Measurements from ENCODE around the gene ADAM12. TPM values are rescaled to one million over a fixed set of nuclear protein-coding genes. Genes with fewer than 3 reads are reported as not detected.

Gene ADAM12
- total RNA-seq, 4 donors from 2014 or later = under 0.01 to 1.3 (median 1.0) TPM

- TF ChIP-seq POLR2A (IDR thresholded peaks at IDR 0.05; ENCODE audit: low read depth) (no peak), EP300 (IDR thresholded peaks at IDR 0.05) (no peak), CTCF (IDR thresholded peaks at IDR 0.05) (no peak), POLR2AphosphoS5 (IDR thresholded peaks at IDR 0.05) (no peak)
- no peak for DNase-seq (ENCODE audit: extremely low spot score)
- Histone ChIP-seq H3K4me1 (no peaks in the 10 kb centered on the region), H3K9me3 (peaks cover 0 to 11% (median 6%) of the 10 kb centered on the region in 4 donors), H3K27ac (replicated peaks in 1 of 4) (no peak overlapping the region), H3K36me3 (no peaks in the 10 kb centered on the region), H3K4me3 (no peak overlapping the region), H3K27me3 (peaks cover 0 to 2% (median 0%) of the 10 kb centered on the region in 4 donors)
- intact Hi-C loops (cut with DNase I) = no loop called here
- WGBS = 78% methylated on average over 4 of the region's 4 CpGs
Measured at GRCh38 chr10:126417220-126417825, 29.0 kb upstream of the ADAM12 start.

- intact Hi-C loops (cut with DNase I) = no loop called here
- no peak overlapping the region for H3K4me3 ChIP-seq
- H3K9me3 ChIP-seq = no peaks in the 10 kb centered on the region
- H3K36me3 ChIP-seq = no peaks in the 10 kb centered on the region
- no peaks in the 10 kb centered on the region for H3K4me1 ChIP-seq
- TF ChIP-seq EP300 (IDR thresholded peaks at IDR 0.05) (no peak), POLR2AphosphoS5 (IDR thresholded peaks at IDR 0.05) (no peak), POLR2A (IDR thresholded peaks at IDR 0.05; ENCODE audit: low read depth) (no peak), CTCF (IDR thresholded peaks at IDR 0.05) (no peak)
- no peak for DNase-seq (ENCODE audit: extremely low spot score)
- peaks cover 0 to 8% (median 0%) of the 10 kb centered on the region in 4 donors for H3K27me3 ChIP-seq
- no peak overlapping the region for H3K27ac ChIP-seq (replicated peaks in 1 of 4)
- WGBS = 66% methylated on average over 6 of the region's 6 CpGs
Measured at GRCh38 chr10:126409821-126410220, 21.5 kb upstream of the ADAM12 start.

DNA sequence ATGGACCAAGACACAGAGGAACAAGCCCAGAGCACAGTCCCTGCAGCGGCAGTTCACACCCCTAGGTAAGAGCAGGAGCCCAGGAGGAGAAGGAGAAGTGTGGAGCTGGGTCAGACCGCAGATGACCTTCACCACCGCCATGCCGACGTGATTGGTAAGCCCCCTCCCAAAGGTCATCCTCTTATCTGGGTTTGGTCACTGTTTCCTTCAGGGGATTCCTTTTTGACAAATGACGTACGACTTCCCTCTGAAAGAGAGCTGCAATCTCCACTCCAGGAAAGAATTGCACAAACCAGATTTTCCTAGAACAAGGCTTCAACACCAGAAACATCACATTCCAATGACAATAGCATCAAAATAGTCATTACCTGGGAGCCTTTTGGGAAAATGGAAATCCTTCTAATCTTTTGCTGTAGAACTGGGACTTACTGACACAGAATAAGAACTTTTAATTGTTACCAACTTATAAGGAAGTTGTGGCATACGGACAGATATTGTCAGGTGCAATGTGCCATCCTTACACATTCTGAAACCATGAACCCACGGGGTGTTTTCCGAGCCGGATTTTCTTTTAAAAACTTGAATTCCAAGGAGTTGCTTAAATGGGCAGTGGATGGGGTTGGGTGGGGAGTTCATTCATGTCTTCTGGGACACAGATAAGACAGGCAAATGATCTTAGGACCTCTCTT is 20.8 kb upstream of the ADAM12 start:
- 51% methylated on average over 11 of the region's 11 CpGs for WGBS
- Histone ChIP-seq H3K36me3 (no peaks in the 10 kb centered on the region), H3K4me1 (no peaks in the 10 kb centered on the region), H3K4me3 (no peak overlapping the region), H3K9me3 (no peaks in the 10 kb centered on the region), H3K27ac (replicated peaks in 1 of 4) (no peak overlapping the region), H3K27me3 (peaks cover 0 to 8% (median 0%) of the 10 kb centered on the region in 4 donors)
- DNase-seq (ENCODE audit: extremely low spot score) = no peak
- intact Hi-C loops (cut with DNase I) = no loop called here
- TF ChIP-seq POLR2AphosphoS5 (IDR thresholded peaks at IDR 0.05) (no peak), POLR2A (IDR thresholded peaks at IDR 0.05; ENCODE audit: low read depth) (no peak), CTCF (IDR thresholded peaks at IDR 0.05) (no peak), EP300 (IDR thresholded peaks at IDR 0.05) (no peak)

GRCh38 chr10:126407831-126408230 is 19.6 kb upstream of the ADAM12 start:
- H3K4me3 ChIP-seq = no peak overlapping the region
- no peaks in the 10 kb centered on the region for H3K36me3 ChIP-seq
- H3K4me1 ChIP-seq = no peaks in the 10 kb centered on the region
- DNase-seq (ENCODE audit: extremely low spot score) = no peak
- no peaks in the 10 kb centered on the region for H3K9me3 ChIP-seq
- intact Hi-C loops (cut with DNase I) = no loop called here
- H3K27ac ChIP-seq (replicated peaks in 1 of 4) = no peak overlapping the region
- 79% methylated on average over 2 of the region's 2 CpGs for WGBS
- peaks cover 0 to 8% (median 0%) of the 10 kb centered on the region in 4 donors for H3K27me3 ChIP-seq
- TF ChIP-seq POLR2A (IDR thresholded peaks at IDR 0.05; ENCODE audit: low read depth) (no peak), EP300 (IDR thresholded peaks at IDR 0.05) (no peak), POLR2AphosphoS5 (IDR thresholded peaks at IDR 0.05) (no peak)

- DNase-seq (ENCODE audit: extremely low spot score) = no peak
- no peak overlapping the region for H3K4me3 ChIP-seq
- H3K36me3 ChIP-seq = no peaks in the 10 kb centered on the region
- intact Hi-C loops (cut with DNase I) = no loop called here
- H3K4me1 ChIP-seq = no peaks in the 10 kb centered on the region
- H3K9me3 ChIP-seq = no peaks in the 10 kb centered on the region
- TF ChIP-seq CTCF (IDR thresholded peaks at IDR 0.05) (no peak), POLR2A (IDR thresholded peaks at IDR 0.05; ENCODE audit: low read depth) (no peak), EP300 (IDR thresholded peaks at IDR 0.05) (no peak)
- H3K27ac ChIP-seq (replicated peaks in 1 of 4) = no peak overlapping the region
- 67% methylated on average over 6 of the region's 6 CpGs for WGBS
- peaks cover 0 to 8% (median 0%) of the 10 kb centered on the region in 4 donors for H3K27me3 ChIP-seq
Measured at GRCh38 chr10:126405239-126405775, 17.0 kb upstream of the ADAM12 start.
